ENCODE measurements around the gene CANX.

DNA sequence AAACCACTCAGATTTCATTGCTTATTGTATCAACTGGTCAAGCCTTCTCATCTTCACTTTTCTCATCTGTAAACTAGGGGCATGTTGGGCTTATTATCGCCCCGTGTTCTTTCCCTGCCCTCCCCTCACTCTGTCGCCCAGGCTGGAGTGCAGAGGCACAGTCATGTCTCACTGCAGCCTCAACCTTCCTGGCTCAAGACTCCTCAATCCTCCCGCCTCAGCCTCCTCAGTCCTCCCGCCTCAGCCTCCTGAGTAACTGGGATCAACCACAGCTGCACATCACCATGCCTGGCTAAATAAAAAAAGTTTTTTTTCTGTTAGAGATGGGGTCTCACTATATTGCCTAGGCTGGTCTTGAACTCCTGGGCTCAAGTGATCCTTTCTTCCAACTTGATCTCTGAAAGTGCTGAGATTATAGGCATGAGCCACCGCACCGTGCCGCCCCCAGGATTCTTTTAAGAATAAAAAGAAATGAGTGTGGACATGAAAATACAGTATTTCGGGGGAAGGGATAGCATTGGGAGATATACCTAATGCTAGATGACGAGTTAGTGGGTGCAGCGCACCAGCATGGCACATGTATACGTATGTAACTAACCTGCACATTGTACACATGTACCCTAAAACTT lies 35.9 kb downstream of the CANX start:
- TF ChIP-seq CTCF (IDR thresholded peaks at IDR 0.05; ENCODE audit: low read depth, low read length, poor library complexity, severe bottlenecking) (no peak), EZH2phosphoT487 (IDR thresholded peaks at IDR 0.05; ENCODE audit: borderline replicate concordance, low read length) (no peak)
